GM10248 (cell line): ENCODE results near the gene GABPB2.
A peak's percentile ranks its signal among the peaks of the same experiment; 100 is the strongest.

Source experiments
- CTCF ChIA-PET: fragments of 300-600 bp; sonication (Branson Sonifier 250); formaldehyde crosslinking; extraction: SDS; loops from one replicate; lab custom pipeline; 2021; ENCODE audit warnings: antibody characterized with exemption; lab: Yijun Ruan, JAX
- POLR2A ChIA-PET: fragments of 350-650 bp; sonication (Branson Sonifier 250); formaldehyde crosslinking; extraction: SDS; loops from one replicate; lab custom pipeline; 2020; ENCODE audit warnings: antibody characterized with exemption; lab: Yijun Ruan, JAX
- DNase-seq: peaks from one replicate; pipeline ENCODE4 v3.0.0; 2012; ENCODE audit errors: extremely low spot score
- TF ChIP-seq, protein P1 (sequence below): IDR thresholded peaks from 2 replicates; pipeline ENCODE4 v1.5.1; 2012; ENCODE audit warnings: mild to moderate bottlenecking, low read depth; ENCODE audit errors: extremely low read depth, missing control alignments, control extremely low read depth

The GABPB2 gene

GRCh38 chr1:151158326-151158725 is 87.8 kb downstream of the GABPB2 start:
- ChIA-PET POLR2A (no interaction called here), CTCF (interaction anchor here (1.2 to 9.9 kb wide), 7 partner anchors 17 to 152 kb away, joined by 3 to 218 read pairs (median 19); partner anchors contain the start of genes GABPB2, MINDY1 and TMOD4)
- TF ChIP-seq, protein P1, sequence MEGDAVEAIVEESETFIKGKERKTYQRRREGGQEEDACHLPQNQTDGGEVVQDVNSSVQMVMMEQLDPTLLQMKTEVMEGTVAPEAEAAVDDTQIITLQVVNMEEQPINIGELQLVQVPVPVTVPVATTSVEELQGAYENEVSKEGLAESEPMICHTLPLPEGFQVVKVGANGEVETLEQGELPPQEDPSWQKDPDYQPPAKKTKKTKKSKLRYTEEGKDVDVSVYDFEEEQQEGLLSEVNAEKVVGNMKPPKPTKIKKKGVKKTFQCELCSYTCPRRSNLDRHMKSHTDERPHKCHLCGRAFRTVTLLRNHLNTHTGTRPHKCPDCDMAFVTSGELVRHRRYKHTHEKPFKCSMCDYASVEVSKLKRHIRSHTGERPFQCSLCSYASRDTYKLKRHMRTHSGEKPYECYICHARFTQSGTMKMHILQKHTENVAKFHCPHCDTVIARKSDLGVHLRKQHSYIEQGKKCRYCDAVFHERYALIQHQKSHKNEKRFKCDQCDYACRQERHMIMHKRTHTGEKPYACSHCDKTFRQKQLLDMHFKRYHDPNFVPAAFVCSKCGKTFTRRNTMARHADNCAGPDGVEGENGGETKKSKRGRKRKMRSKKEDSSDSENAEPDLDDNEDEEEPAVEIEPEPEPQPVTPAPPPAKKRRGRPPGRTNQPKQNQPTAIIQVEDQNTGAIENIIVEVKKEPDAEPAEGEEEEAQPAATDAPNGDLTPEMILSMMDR = no peak
- DNase-seq = no peak

- POLR2A ChIA-PET = no interaction called here
Observed at GRCh38 chr1:151158751-151159251, 88.2 kb downstream of the GABPB2 start.

GRCh38 chr1:151159373-151159772 is 88.8 kb downstream of the GABPB2 start:
- no peak for DNase-seq
- TF ChIP-seq, protein P1 = no peak
- ChIA-PET CTCF (interaction anchor here (1.0 to 9.9 kb wide), 4 partner anchors 25 to 163 kb away, joined by 3 to 218 read pairs (median 16); no protein-coding TSS in a partner anchor), POLR2A (interaction anchor here (0.6 kb wide), 1 partner anchor 119 kb away, joined by 3 read pairs; no protein-coding TSS in a partner anchor)

More at GRCh38 chr1:151158751-151159251, 88.2 kb downstream of the GABPB2 start:
- CTCF ChIA-PET = interaction anchor here (1.0 to 9.9 kb wide), 8 partner anchors 17 to 163 kb away, joined by 3 to 218 read pairs (median 12); partner anchors contain the start of genes GABPB2, MINDY1 and TMOD4
- TF ChIP-seq, protein P1 = no peak
- no peak for DNase-seq

- POLR2A ChIA-PET = interaction anchor here (0.6 to 1.1 kb wide), 3 partner anchors 8 to 55 kb away, joined by 3 read pairs; partner anchors contain the start of genes TNFAIP8L2 and VPS72
- TF ChIP-seq, protein P1 = no peak
- DNase-seq = no peak
- CTCF ChIA-PET = interaction anchor here (1.4 to 3.6 kb wide), 5 partner anchors 8 to 87 kb away, joined by 3 to 16 read pairs (median 5); partner anchors contain the start of gene TNFAIP8L2
Observed at GRCh38 chr1:151164732-151165280, 94.2 kb downstream of the GABPB2 start.

DNA sequence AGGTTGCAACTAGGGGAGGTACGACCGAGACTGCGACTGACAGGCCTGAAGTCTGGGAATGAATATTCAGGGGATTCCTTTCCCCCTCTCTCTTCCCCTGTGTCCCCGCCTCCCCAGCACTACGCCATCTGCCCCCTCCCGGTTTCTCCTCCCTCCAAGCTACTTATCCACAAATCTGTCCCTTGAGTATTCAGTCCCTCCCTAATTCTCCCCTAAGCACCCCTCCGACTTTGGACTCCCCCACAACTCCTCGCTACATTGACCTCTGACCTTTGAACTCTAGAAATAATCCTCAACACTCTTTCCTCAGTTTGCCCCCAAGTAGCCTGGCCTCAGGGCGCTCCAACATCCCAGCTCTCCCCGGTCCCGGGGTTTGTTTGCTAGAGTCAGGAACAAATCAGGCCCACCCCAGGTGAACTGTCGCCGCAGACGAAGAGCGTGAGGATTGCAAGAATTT is 94.7 kb downstream of the GABPB2 start:
- DNase-seq = no peak
- CTCF ChIA-PET = interaction anchor here (1.4 to 3.6 kb wide), 5 partner anchors 8 to 87 kb away, joined by 3 to 16 read pairs (median 5); partner anchors contain the start of gene TNFAIP8L2
- POLR2A ChIA-PET = interaction anchor here (0.6 to 1.1 kb wide), 3 partner anchors 9 to 56 kb away, joined by 3 read pairs; partner anchors contain the start of genes TNFAIP8L2 and VPS72
- TF ChIP-seq, protein P1 = no peak

DNA sequence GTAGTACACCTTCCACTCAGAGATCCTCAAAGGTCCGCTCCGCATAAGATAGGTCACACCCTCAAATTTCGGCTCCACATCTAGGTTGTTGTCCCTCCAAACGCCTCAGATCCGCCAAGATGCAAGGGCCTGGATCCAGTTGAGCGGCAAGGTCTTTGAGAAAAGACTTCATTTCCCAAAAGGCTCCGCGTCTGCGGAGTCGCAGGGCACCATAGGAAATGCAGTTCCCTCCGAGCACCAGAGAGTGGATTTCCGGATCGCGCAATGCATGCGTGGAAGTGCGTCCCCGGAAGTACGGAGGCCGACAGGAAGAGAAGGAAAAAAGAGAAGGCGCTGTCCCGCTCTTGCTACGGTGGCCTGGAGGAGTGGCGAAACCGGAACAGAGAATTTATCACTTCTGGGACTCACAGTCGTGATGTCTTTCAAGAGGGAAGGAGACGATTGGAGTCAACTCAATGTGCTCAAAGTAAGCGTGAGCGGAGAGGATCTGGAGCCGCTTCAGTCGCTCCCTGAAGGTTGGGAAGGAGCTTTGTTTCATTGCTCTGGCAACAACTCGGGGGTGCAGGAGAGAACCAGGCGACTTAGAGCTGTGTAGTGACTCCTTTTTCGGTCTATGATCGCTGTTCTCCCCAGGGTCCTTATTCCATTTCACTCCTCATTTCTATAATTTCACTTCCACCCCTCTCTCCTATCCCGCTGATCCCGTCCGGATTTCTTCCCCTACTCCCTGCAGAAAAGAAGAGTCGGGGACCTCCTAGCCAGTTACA is 95.4 kb downstream of the GABPB2 start, which contains the start of the genes LYSMD1 and SCNM1:
TSS of gene LYSMD1 (minus strand) at position 165 of the 767 bp plus-strand sequence. CDS start 644 bp downstream, outside the sequence.
TSS of gene SCNM1 (plus strand) at position 407 of the 767 bp plus-strand sequence. CDS start at position 416, 9 bp downstream.
- peak; percentile 94 for DNase-seq
- TF ChIP-seq, protein P1 = no peak
- CTCF ChIA-PET = interaction anchor here (1.4 to 3.6 kb wide), 7 partner anchors 9 to 86 kb away, joined by 3 to 16 read pairs (median 4); partner anchors contain the start of gene TNFAIP8L2
- POLR2A ChIA-PET = interaction anchor here (0.6 to 1.1 kb wide), 3 partner anchors 9 to 103 kb away, joined by 3 read pairs; partner anchors contain the start of genes TNFAIP8L2 and VPS72
